Measurements from ENCODE around the gene TMEM170B.

GRCh38 chr6:11552442-11552841 is 14.9 kb downstream of the TMEM170B start:
- TF ChIP-seq CTCF (IDR thresholded peaks at IDR 0.05) (no peak), POLR2AphosphoS5 (IDR thresholded peaks at IDR 0.05) (no peak), POLR2A (IDR thresholded peaks at IDR 0.05) (no peak), EP300 (IDR thresholded peaks at IDR 0.05) (no peak)
